Calu3 (cell line): ENCODE measurements around the gene CECR2. TPM values are rescaled to one million over a fixed set of nuclear protein-coding genes. Genes with fewer than 3 reads are reported as not detected.

Experiments
- BruUV-seq: library from RNA; stranded (reverse); fragments of 400-500 nt; replicated peaks from 2 replicates; lab custom pipeline; 2021; lab: Mats Ljungman, UMichigan
- CTCF ChIA-PET: fragments of 300-600 bp; sonication (Branson Sonifier 250); formaldehyde crosslinking; loops from one replicate; lab custom pipeline; 2022; ENCODE audit warnings: antibody characterized with exemption; lab: Charles Lee
- DNase-seq: peaks from one replicate; pipeline ENCODE4 v3.0.0; 2022
- H3K27ac Mint-ChIP-seq: one replicate; pipeline ENCODE4 v1.8.0; 2022; ENCODE audit warnings: mixed read lengths; ENCODE audit not compliant: unreplicated experiment
- H3K27me3 Mint-ChIP-seq: one replicate; pipeline ENCODE4 v1.8.0; 2022; ENCODE audit warnings: mixed read lengths; ENCODE audit not compliant: unreplicated experiment
- H3K36me3 Mint-ChIP-seq: one replicate; pipeline ENCODE4 v1.8.0; 2022; ENCODE audit warnings: mild to moderate bottlenecking, moderate library complexity, mixed read lengths; ENCODE audit not compliant: insufficient read depth, unreplicated experiment
- H3K4me1 Mint-ChIP-seq: one replicate; pipeline ENCODE4 v1.8.0; 2022; ENCODE audit warnings: mild to moderate bottlenecking, low read depth, mixed read lengths; ENCODE audit not compliant: unreplicated experiment
- H3K4me3 Mint-ChIP-seq: one replicate; pipeline ENCODE4 v1.8.0; 2022; ENCODE audit warnings: mild to moderate bottlenecking, low read depth, moderate library complexity, mixed read lengths; ENCODE audit not compliant: unreplicated experiment
- H3K9me3 Mint-ChIP-seq: one replicate; pipeline ENCODE4 v1.8.0; 2022; ENCODE audit warnings: low read depth, mixed read lengths; ENCODE audit not compliant: unreplicated experiment
- intact Hi-C: fragments of 100-400 bp; cut with micrococcal nuclease; formaldehyde crosslinking; loops from one replicate; pipeline ENCODE4 v1.10.0; 2022; ENCODE audit not compliant: unreplicated experiment
- total RNA-seq: library from RNA; stranded (reverse); gene quantifications from 2 replicates; pipeline ENCODE4 v1.2.3, GENCODE V29; 2022
- TF ChIP-seq, protein P1 (sequence below): fragments of 200-600 bp; IDR thresholded peaks from one replicate; pipeline ENCODE4 v1.8.0; 2022; ENCODE audit warnings: antibody characterized with exemption; ENCODE audit not compliant: unreplicated experiment

Gene CECR2
- total RNA-seq, 1 experiment from 2014 or later = 0.09 TPM

DNA sequence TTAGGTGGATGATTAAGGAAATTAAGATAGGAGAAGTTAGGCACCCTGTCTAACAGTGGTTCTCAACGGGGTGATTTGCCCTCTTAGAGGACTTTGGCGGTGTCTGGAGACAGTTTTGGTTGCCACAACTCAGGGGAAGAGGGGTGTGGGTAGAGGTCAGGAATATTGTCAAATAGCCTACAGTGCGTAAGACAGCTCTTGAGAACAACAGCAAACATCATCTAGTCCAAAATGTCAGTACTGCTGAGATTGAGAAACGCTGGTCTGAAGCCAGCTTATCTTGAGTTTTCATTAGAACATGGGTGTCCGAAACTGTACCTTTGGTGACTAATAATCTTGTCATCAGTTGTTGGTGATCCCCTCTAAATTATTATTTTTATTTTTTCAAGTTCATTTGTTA, 38.4 kb downstream of the CECR2 start:
- no peaks in the 10 kb centered on the region for H3K36me3 Mint-ChIP-seq
- no peaks in the 10 kb centered on the region for H3K9me3 Mint-ChIP-seq
- CTCF ChIA-PET = no interaction called here
- no peaks in the 10 kb centered on the region for H3K4me1 Mint-ChIP-seq
- intact Hi-C loops = no loop called here
- no peak overlapping the region for H3K4me3 Mint-ChIP-seq
- TF ChIP-seq, protein P1, sequence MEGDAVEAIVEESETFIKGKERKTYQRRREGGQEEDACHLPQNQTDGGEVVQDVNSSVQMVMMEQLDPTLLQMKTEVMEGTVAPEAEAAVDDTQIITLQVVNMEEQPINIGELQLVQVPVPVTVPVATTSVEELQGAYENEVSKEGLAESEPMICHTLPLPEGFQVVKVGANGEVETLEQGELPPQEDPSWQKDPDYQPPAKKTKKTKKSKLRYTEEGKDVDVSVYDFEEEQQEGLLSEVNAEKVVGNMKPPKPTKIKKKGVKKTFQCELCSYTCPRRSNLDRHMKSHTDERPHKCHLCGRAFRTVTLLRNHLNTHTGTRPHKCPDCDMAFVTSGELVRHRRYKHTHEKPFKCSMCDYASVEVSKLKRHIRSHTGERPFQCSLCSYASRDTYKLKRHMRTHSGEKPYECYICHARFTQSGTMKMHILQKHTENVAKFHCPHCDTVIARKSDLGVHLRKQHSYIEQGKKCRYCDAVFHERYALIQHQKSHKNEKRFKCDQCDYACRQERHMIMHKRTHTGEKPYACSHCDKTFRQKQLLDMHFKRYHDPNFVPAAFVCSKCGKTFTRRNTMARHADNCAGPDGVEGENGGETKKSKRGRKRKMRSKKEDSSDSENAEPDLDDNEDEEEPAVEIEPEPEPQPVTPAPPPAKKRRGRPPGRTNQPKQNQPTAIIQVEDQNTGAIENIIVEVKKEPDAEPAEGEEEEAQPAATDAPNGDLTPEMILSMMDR = no peak
- H3K27me3 Mint-ChIP-seq = peaks cover 61% of the 10 kb centered on the region
- DNase-seq = no peak
- H3K27ac Mint-ChIP-seq = no peak overlapping the region
- BruUV-seq = no TSS peak

DNA sequence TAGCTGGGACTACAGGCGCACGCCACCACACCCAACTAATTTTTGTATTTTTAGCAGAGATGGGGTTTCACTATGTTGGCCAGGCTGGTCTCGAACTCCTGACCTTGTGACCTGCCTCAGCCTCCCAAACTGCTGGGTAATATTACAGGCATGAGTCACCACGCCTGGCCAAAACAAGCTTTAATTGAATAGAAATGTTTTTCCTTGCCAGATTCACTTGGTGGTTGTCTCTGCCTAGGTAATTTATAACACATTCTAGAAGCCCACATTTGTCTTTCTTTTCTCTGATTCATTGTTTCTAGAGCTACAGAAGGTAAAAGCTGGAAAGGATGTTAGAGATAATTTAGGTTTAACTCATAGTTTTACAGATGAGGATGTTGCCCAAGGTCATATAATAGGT, 41.3 kb downstream of the CECR2 start:
- intact Hi-C loops = no loop called here
- H3K27ac Mint-ChIP-seq = no peak overlapping the region
- TF ChIP-seq, protein P1 = no peak
- no peak overlapping the region for H3K4me3 Mint-ChIP-seq
- DNase-seq = no peak
- no peaks in the 10 kb centered on the region for H3K9me3 Mint-ChIP-seq
- peaks cover 61% of the 10 kb centered on the region for H3K27me3 Mint-ChIP-seq
- no peaks in the 10 kb centered on the region for H3K36me3 Mint-ChIP-seq
- CTCF ChIA-PET = no interaction called here
- BruUV-seq = no TSS peak
- H3K4me1 Mint-ChIP-seq = no peaks in the 10 kb centered on the region

DNA sequence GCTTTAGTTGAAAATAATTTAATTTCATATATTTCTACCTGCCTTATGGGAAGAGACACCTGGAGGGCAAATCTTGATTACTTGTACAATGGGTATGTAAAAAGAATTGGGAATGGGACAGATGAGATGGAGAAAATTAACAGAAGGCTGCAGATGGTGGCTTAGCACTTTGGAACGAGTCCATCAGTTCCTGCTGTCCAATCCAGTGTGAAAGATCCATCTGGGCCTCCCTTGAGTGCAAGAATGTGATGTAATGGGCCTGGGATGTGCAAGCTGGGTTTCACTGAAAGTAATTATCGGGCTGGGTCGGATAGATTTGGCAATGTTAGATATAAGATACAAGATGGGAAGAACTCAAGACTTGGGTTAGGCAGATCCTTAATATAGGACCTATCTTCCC, 42.0 kb downstream of the CECR2 start:
- H3K36me3 Mint-ChIP-seq = no peaks in the 10 kb centered on the region
- DNase-seq = no peak
- peaks cover 65% of the 10 kb centered on the region for H3K27me3 Mint-ChIP-seq
- no peak overlapping the region for H3K27ac Mint-ChIP-seq
- BruUV-seq = no TSS peak
- H3K4me1 Mint-ChIP-seq = no peaks in the 10 kb centered on the region
- intact Hi-C loops = no loop called here
- H3K9me3 Mint-ChIP-seq = no peaks in the 10 kb centered on the region
- H3K4me3 Mint-ChIP-seq = no peak overlapping the region
- CTCF ChIA-PET = no interaction called here
- TF ChIP-seq, protein P1 = no peak

- TF ChIP-seq, protein P1 = no peak
- H3K4me1 Mint-ChIP-seq = no peaks in the 10 kb centered on the region
- peaks cover 62% of the 10 kb centered on the region for H3K27me3 Mint-ChIP-seq
- H3K36me3 Mint-ChIP-seq = no peaks in the 10 kb centered on the region
- CTCF ChIA-PET = no interaction called here
- DNase-seq = no peak
- no peak overlapping the region for H3K4me3 Mint-ChIP-seq
- no peak overlapping the region for H3K27ac Mint-ChIP-seq
- intact Hi-C loops = no loop called here
- H3K9me3 Mint-ChIP-seq = no peaks in the 10 kb centered on the region
- BruUV-seq = no TSS peak
Observed at GRCh38 chr22:17412232-17412631, 43.0 kb downstream of the CECR2 start.
